Testis (tissue), 2 donors: Measurements from ENCODE around the gene EDN3.

Experiments
- POLR2A ChIP-seq: fragments of 450-650 bp; IDR thresholded peaks from one replicate; pipeline ENCODE4 v1.6.1; 2017; ENCODE audit warnings: antibody characterized with exemption, mild to moderate bottlenecking, moderate library complexity
- TF ChIP-seq, protein P1 (sequence below), 3 experiments: fragments of 450-650 bp in 2 of 3; fragments of 200-600 bp in 1 of 3; sonication (generic) in 1 of 3; IDR thresholded peaks; one replicate each; pipeline ENCODE4 v1.5.1; 2016 to 2019; ENCODE audit warnings: antibody characterized with exemption in 3 of 3, mild to moderate bottlenecking in 2 of 3, moderate library complexity in 1 of 3

DNA sequence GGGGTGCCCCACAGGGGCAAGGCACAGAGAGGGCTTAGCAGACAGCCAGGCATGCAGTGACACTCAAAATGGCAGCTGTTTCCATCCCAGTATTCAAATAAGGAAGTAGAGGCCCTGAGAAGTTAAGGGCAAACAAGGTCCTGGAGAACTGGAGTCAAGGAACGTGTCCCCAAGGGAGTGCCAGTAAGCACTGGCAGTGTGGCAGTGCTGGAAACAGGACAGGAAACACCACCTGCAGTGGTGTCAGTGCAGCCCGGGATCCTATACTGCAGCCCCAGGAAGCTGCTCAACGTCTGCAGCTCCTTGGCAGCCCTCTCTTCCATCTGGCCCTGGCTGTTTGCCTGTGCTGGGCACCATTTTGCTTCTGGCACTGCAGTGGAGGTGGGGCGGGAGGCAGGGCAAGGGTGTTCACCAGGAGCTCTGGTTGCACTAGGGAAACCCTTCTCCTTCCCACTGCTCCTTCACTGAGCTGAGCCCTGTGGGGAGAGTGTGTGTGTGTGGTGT is 56.3 kb downstream of the EDN3 start:
- TF ChIP-seq, protein P1, sequence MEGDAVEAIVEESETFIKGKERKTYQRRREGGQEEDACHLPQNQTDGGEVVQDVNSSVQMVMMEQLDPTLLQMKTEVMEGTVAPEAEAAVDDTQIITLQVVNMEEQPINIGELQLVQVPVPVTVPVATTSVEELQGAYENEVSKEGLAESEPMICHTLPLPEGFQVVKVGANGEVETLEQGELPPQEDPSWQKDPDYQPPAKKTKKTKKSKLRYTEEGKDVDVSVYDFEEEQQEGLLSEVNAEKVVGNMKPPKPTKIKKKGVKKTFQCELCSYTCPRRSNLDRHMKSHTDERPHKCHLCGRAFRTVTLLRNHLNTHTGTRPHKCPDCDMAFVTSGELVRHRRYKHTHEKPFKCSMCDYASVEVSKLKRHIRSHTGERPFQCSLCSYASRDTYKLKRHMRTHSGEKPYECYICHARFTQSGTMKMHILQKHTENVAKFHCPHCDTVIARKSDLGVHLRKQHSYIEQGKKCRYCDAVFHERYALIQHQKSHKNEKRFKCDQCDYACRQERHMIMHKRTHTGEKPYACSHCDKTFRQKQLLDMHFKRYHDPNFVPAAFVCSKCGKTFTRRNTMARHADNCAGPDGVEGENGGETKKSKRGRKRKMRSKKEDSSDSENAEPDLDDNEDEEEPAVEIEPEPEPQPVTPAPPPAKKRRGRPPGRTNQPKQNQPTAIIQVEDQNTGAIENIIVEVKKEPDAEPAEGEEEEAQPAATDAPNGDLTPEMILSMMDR (IDR thresholded peaks at IDR 0.05) = no peak
- no peak for TF ChIP-seq POLR2A
